Measurements from ENCODE around the gene SYNJ1.

DNA sequence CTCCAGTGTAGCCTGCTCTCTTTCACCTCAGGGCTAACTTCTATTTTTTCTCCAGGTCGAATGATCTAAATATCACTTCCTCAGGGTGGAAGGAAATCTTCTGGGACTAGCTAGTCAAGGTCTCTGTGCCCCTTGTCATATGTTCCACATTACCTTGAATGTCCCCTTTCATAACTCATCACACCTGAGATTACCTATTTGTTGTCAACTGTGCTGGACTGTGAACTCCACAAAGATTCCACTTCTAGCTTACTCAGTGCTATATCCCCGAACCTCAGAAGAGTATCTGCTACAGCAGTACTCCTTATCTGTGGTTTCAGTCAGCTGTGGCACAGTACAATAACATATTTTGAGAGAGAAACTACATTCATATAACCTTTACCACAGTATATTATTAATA is 14.6 kb upstream of the SYNJ1 start:
- TF ChIP-seq ZNF337 (CRISPR knock-in tag; IDR thresholded peaks at IDR 0.05; ENCODE audit: borderline replicate concordance, low read depth) (no peak), EZH2 (conservative IDR thresholded peaks at IDR 0.05; ENCODE audit: low read depth, low read length) (no peak), KDM1A (CRISPR knock-in tag; IDR thresholded peaks at IDR 0.05) (no peak), PPARG (CRISPR knock-in tag; conservative IDR thresholded peaks at IDR 0.05) (no peak), SRF (IDR thresholded peaks at IDR 0.05; ENCODE audit: low read depth, low read length) (no peak), CTCF (CRISPR knock-in tag; IDR thresholded peaks at IDR 0.05) (no peak), ZNF569 (CRISPR knock-in tag; IDR thresholded peaks at IDR 0.05; ENCODE audit: borderline replicate concordance) (no peak), ZFP1 (CRISPR knock-in tag; IDR thresholded peaks at IDR 0.05) (no peak), ZNF768 (CRISPR knock-in tag; IDR thresholded peaks at IDR 0.05) (no peak), MAFK (conservative IDR thresholded peaks at IDR 0.05 in 1 of 2, IDR thresholded peaks at IDR 0.05 in 1 of 2; ENCODE audit: low read length in 2 of 2) (no peak), DNMT3B (CRISPR knock-in tag; conservative IDR thresholded peaks at IDR 0.05) (no peak), CBX5 (CRISPR knock-in tag; IDR thresholded peaks at IDR 0.05; ENCODE audit: borderline replicate concordance) (no peak)
